DMS53 (cell line): ENCODE results near the gene C11orf42.

ENCODE experiments used
- DNase-seq: peaks from one replicate; lab custom pipeline; 2025; lab: John Stamatoyannopoulos, UW

Gene C11orf42, protein sequence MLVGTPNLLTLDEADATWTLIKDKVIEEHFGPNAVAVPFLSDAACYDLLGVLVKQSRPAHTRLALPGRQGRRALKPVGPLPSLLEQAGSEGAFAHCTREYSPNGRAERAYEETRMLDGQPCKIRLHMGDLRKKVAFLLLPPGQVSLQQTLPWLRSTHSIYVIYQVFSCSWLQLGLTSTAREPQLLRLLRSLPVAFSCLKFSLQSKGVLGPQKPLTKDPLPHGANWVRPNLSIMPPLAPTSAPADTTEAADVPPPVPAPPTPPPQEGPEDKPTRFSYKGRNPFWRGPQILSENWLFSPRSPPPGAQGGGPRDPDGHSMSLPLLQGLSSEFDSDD

DNA sequence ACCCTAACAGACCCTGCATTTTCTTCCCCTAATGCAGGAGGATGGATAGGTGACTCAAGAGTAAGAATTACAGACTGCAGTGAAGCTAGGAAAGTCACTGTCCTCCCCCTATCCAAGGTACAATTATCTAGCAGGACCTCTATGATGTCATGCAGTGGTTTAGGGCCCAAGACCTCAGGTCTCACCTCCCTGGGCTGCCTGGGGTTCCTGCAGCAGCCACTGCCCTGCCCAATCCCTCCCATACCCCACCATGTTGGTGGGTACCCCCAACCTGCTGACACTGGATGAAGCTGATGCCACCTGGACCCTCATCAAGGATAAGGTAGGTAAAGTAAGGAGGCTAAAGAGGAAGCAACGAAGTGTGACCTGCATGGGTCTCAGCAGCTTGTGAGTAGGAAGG lies at the start of gene C11orf42:
TSS of gene C11orf42 (plus strand) at position 192 of the 400 bp plus-strand sequence. CDS start at position 251, 59 bp downstream.
- DNase-seq: no peak

GRCh38 chr11:6156628-6157359 lies 48.6 kb upstream of the C11orf42 start:
- peak; percentile 26 for DNase-seq

DNA sequence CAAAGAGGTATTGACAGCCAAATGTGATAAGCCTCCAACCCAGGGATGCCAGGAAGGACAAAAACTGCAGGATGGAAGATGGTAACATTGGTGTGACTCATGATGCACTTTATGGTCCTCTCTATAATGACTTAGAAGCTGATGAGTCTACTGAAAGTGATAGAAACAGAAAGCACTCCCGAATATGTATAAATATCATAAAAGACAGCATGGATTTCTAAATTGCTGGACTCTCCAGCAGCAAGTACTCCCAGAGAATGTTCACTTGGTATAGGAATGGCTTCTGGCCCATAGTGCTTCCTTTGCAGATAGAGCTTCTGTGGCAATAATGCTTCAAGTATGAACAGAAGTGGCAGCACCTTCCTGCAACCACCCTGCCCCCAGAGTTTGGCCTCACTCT lies 35.1 kb upstream of the C11orf42 start, which contains the start of gene OR52B2:
TSS of gene OR52B2 (minus strand) at position 101 of the 400 bp plus-strand sequence. CDS start at position 101, 0 bp downstream.
- DNase-seq: no peak

GRCh38 chr11:6175440-6175839 lies 29.9 kb upstream of the C11orf42 start:
- no peak for DNase-seq

DNA sequence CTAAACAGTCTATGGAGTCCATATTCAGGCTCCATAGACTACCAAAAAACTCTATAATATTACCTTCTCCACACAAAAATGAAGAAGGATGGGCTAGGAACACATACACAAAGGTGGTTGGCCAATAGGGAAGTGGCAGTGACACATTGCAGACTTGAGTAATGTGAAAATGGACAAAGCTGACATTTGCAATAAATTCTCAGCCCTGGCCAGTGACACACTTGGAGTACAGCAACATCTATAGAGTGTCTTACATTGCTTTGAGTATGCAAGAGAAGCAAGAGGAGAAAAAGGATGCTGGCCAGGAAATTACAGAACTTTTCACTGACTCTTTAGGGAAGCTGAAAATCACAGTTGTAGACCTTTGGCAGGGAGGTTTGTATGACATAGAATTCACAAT lies 13.6 kb upstream of the C11orf42 start:
- DNase-seq: no peak

- DNase-seq: no peak
Measured at GRCh38 chr11:6194065-6194581, 11.2 kb upstream of the C11orf42 start.

DNA sequence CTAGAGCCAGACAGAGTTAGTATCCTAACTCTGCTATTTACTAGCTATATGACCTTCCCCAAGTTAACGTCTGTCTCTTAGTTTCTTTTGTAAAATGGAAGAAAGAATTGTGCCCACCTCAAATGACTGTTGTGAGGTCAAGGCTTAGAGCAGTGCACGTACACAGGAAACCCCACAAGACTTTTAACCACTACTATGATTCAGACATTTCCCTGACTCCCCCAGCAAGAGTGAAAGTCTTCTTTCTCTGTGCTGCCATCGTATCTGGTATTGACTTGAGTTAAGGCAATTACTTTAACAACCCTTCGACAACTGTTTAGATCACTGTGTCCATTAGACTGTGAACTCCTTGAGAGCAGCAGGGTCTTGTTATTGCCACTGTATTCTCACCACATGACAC lies 9.0 kb upstream of the C11orf42 start:
- no peak for DNase-seq

DNA sequence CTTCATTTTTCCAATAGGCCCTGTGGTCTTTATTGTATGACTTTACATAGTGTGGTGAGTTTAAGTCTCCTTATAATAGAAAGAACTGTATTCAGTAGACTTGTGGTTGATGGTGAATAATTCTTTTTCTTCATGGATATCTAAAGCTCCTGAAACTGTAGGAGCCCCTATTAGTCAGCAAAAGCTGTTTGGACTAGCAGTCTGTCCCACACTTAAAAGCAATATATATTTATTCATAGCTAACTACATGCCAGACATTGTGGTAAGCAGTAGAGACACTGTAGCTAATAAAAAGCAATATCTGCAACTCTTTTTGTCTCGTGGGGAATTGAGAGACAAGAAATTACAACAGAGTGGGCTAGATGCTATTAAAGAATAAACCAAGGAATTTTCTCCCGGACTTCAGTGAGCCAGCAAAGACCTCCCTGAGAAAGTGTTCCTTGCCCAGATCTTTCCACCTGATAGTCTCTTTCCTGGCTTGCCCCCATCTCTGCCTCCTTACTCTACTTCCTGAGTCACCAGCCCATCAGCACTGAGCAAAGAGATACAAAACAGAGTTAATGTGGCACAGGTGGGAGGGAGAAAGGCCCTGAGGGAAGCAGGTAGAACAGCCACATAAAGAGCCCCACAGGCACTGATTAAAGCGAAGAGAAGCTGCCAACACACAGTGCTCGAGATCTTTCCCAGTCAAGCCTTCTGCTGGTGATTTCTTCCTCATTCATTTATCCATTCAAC lies 7.7 kb upstream of the C11orf42 start:
- DNase-seq: no peak

DNA sequence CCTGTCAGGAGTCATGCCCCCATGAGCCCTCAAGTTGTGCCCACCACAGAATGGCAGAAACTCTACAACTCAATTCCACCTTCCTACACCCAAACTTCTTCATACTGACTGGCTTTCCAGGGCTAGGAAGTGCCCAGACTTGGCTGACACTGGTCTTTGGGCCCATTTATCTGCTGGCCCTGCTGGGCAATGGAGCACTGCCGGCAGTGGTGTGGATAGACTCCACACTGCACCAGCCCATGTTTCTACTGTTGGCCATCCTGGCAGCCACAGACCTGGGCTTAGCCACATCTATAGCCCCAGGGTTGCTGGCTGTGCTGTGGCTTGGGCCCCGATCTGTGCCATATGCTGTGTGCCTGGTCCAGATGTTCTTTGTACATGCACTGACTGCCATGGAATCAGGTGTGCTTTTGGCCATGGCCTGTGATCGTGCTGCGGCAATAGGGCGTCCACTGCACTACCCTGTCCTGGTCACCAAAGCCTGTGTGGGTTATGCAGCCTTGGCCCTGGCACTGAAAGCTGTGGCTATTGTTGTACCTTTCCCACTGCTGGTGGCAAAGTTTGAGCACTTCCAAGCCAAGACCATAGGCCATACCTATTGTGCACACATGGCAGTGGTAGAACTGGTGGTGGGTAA lies 6.1 kb upstream of the C11orf42 start, which contains the start of gene OR52W1:
TSS of gene OR52W1 (plus strand) at position 51 of the 637 bp plus-strand sequence. CDS start at position 51, 0 bp downstream.
- DNase-seq: no peak

- DNase-seq: no peak
Measured at GRCh38 chr11:6200975-6201374, 4.4 kb upstream of the C11orf42 start.

DNA sequence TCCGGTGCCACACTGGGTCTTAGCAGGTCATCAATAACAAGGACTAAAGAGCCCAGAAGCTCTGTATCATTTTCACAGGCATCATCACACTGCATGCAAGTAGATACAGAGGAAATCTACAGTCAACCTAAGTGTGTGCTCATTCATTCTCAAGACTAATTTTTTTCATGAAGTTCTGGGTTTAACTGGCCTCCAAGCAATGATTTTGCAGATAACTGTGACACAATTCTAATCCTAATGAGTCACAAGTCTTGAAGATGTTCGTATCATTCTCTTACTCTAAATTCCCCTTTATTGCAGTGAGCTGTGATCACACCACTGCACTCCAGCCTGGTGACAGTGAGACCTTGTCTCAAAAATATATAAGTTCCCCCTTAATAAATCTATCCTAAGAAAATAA lies 3.9 kb upstream of the C11orf42 start:
- DNase-seq: no peak

DNA sequence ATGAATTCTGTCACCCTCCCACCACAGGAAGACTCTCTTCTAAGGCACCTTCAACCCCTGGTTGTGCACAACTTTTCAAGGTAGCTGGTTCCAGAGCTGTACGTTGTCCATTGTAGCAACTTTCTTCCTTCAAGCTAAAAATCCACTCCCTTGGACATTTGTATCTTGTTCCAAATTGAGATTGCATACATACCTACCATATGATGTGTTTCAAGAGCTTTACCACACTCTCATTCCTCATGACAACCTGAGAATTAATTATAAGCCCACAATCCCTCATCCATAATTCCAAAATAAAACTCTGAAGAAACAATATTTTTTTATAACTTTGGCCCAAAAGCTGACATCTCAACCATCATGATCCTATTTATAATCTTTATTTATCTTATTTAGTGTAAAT lies 3.3 kb upstream of the C11orf42 start:
- no peak for DNase-seq

DNA sequence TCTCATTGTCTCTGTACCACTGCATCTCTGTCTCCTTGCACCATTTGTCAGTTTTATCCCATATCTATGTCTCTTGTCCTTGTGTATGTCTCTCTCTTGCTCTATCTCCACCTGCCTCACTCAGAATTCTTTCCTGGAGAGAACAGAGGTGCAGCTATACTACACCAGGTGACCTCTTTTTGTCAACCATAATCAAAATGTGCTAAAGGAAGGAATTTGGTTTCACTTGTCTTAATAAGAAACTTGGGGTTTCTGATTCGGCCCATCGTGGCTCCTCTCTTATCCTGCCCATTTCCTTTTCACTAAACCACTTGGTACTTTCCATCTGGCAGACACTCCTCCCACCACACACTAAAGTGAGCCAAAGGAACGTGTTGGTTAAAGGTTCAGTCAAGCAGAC lies 2.0 kb upstream of the C11orf42 start:
- DNase-seq: no peak

DNA sequence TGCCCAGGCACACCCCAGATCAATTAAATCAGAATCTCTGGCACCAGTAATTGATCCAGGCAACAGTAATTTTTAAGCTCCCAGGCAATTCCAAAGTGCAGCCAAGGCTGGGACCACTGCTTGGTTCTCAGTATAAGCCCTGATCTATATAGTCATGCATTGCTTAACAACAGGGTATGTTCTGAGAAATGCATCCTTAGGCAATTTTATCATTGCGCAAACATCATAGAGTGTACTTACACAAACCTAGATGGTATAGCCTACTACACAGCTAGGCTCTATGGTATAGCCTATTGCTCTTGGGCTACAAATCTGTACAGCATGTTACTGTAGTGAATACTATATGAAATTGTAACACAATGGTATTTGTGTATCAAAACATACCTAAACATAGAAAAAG lies 651 bp upstream of the C11orf42 start:
- no peak for DNase-seq

DNA sequence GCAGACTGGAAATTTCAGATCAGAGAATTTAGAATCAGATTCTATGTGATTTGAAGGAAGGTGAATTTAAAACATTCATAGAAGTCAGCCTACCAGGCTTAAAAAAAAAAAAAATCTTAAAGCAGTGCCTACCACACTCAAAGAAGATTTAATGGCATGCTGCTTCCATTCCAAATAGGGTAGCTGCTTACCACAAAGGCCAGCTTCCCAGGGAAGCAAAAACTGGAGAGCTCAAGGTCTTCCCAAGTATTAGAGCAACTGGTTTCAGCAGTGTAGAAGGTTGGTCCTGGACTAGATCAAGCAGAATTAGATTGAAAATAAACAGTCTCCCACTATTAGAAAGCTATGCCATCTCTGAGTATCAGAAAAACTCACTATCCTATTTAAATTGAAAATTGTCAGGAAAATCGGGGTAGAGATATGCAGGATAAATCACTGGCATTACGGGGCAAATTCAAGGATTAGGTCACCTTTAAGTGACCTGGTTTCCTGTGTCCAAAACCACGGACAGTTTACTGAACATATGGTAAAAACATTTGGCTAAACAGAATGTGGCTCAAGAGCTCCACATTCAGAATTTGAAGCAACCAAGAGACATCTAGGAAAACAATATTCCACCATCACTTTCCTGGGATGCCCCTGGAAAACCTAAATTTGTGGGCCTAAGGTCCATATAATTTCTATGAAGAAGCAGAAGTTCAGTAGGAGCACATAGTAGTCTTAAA lies 1.3 kb downstream of the C11orf42 start:
- DNase-seq: no peak

DNA sequence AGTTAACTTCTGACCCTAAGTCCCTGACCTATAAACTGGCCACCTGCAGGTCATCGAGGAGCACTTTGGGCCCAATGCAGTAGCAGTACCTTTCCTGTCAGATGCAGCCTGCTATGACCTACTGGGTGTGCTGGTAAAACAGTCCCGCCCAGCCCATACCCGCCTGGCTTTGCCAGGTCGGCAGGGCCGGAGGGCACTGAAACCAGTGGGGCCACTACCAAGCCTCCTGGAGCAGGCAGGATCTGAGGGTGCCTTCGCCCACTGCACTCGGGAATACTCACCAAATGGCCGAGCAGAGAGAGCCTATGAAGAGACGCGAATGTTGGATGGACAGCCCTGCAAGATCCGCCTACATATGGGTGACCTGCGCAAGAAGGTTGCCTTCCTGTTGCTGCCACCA lies 4.4 kb downstream of the C11orf42 start:
- DNase-seq: no peak

DNA sequence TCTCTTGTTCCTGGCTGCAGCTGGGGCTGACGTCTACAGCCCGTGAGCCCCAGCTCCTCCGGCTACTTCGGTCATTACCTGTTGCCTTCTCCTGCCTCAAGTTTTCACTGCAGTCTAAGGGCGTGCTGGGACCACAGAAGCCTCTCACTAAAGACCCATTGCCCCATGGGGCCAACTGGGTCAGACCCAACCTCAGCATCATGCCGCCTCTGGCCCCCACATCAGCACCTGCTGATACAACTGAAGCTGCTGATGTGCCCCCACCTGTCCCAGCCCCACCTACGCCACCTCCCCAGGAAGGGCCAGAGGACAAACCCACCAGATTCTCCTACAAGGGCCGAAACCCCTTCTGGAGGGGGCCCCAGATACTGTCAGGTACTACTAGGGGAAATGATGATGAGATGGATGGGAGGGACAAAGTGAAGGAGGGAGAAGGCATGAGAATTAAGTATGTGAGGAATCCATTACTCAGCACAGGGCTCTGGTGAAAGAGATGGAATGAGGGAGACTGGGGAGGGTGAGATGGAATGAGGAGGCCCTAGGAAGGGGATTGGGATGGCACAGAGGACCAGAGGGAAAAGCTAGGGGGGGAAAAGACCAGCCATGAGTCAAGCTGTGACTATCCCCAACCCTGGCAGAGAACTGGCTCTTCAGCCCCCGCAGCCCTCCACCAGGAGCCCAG lies 5.1 kb downstream of the C11orf42 start:
- DNase-seq: no peak

DNA sequence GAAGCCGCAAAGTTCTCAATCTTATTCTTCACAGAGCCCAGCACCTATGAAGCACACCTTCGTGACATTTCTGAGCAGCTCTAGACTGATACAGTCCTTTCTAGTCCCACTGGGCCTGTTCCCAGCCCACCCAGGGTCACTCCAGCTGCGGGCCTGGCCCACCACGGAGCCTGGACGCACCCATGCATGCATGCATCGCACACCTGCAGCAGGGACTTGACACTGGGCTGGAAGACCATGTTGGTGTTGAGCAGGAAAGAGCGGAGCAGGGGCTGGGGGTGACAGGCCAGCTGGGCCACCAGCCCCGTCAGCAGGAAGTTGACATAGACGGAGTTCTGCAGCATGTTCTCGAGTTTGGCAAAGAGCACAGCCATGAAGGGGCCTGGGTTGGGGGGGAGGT lies 9.2 kb downstream of the C11orf42 start:
- DNase-seq: no peak

GRCh38 chr11:6216501-6216900 lies 11.1 kb downstream of the C11orf42 start:
- DNase-seq: no peak

DNA sequence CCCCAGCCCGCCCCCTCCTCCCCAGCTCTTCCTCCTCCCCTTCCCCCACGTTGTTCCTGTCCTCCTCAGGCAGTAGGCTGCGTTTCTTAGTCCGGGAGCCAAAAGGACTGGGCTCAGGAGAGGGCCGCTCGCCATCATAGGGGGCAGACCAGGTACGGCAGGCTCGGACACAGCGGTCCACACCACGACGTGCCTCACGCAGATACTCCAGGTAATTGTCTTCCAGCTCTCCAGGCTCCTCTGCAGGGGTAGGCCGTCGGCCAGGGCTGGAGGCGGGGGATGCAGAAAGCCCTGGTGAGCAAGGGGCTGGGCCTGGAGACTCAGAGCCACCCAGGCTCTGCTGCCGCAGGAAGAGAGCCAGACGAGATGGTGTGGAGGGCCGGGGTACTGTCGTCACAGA lies 12.4 kb downstream of the C11orf42 start:
- DNase-seq: no peak

- DNase-seq: no peak
Measured at GRCh38 chr11:6219359-6219758, 14.0 kb downstream of the C11orf42 start.
